ENCODE measurements around the gene RELN. TPM values are rescaled to one million over a fixed set of nuclear protein-coding genes. Genes with fewer than 3 reads are reported as not detected.
A peak's percentile ranks its signal among the peaks of the same experiment; 100 is the strongest.

The RELN gene
- total and polyA plus RNA-seq, 9 of the 15 experiments (the other 6 are each of a cell fraction or from before 2014, with no cell fraction given): 12.9 to 43.2 (median 18.1) TPM

DNA sequence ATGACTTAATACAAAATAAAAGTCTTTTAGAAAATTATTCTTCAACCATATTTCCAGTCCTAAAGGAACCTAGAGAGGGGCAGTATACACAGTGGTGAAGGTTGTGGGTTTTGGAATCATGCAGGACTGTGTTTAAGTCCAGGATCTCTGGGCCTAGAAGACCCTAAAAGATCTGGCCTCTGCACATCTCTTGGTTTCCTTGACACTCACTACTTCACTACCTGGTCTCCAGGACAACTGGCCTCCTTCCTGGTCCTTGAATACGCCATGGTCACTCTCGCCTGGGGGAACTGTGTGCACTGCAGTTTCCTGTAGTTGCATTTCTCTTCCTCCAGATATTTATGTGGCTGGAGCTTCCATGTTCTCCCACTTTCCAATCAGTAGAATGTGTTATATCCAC, 360.7 kb downstream of the RELN start:
- Histone ChIP-seq H3K27ac (ENCODE audit: extremely low read depth, low read depth, low read length) (no peak overlapping the region), H3K27me3 (ENCODE audit: control insufficient read depth in 2 of 2, insufficient read depth in 2 of 2, low read length in 2 of 2) (no peaks in the 10 kb centered on the region), H2AFZ (ENCODE audit: low read depth, low read length) (no peak overlapping the region; the same call in 1 of the 2 replicates), H3K4me1 (replicated peaks in 1 of 2; ENCODE audit: control insufficient read depth in 2 of 2, insufficient read depth in 2 of 2, low read length in 2 of 2) (peaks cover 0 to 6% of the 10 kb centered on the region in 2 experiments; a peak in 3 of 5 replicates), H3K4me3 (no peak overlapping the region), H3K79me2 (ENCODE audit: control insufficient read depth, insufficient read depth, low read length) (no peaks in the 10 kb centered on the region), H3K9me1 (ENCODE audit: control insufficient read depth, insufficient read depth, low read length) (no peaks in the 10 kb centered on the region), H3K9me3 (replicated peaks; ENCODE audit: control insufficient read depth, insufficient read depth, low read depth, low read length) (no peaks in the 10 kb centered on the region), H3K36me3 (ENCODE audit: control insufficient read depth, insufficient read depth, low read length) (peaks cover 18% of the 10 kb centered on the region), H3K9ac (ENCODE audit: insufficient read depth in 1 of 2, low read depth in 2 of 2, low read length in 2 of 2) (no peak overlapping the region), H3K4me2 (ENCODE audit: insufficient read depth, low read length) (no peak overlapping the region), H4K20me1 (replicated peaks; ENCODE audit: control insufficient read depth, insufficient read depth, low read length) (no peaks in the 10 kb centered on the region)
- in situ Hi-C loops (cut with MboI): no loop called here
- no TSS peak for BruUV-seq (replicated peaks)
- ChIA-PET POLR2A (interaction anchor here (0.8 kb wide), 1 partner anchor 9 kb away, joined by 4 read pairs; no protein-coding TSS in a partner anchor), CTCF (ENCODE audit: low intra/inter-chr PET ratio) (no interaction called here)
- intact Hi-C loops (cut with micrococcal nuclease): no loop called here
- WGBS (ENCODE audit: insufficient coverage, low coverage, missing lambda C conversion rate): 84% methylated on average over 2 of the region's 2 CpGs
- ATAC-seq: no peak
- peak; percentile 59 for TF ChIP-seq RFX1 (IDR thresholded peaks at IDR 0.05)
- TF ChIP-seq NBN (IDR thresholded peaks at IDR 0.05; ENCODE audit: low read depth): no peak
- TF ChIP-seq ZBTB8A (IDR thresholded peaks at IDR 0.05; ENCODE audit: partially characterized antibody): no peak
- TF ChIP-seq MYNN (IDR thresholded peaks at IDR 0.05): peak; percentile 56; the same call in 1 of the 2 replicates
- no peak for TF ChIP-seq MYNN (CRISPR knock-in tag; IDR thresholded peaks at IDR 0.05)
- no peak for DNase-seq (ENCODE audit: extremely low read depth in 1 of 4, low spot score in 3 of 4)
- no peak for FAIRE-seq

DNA sequence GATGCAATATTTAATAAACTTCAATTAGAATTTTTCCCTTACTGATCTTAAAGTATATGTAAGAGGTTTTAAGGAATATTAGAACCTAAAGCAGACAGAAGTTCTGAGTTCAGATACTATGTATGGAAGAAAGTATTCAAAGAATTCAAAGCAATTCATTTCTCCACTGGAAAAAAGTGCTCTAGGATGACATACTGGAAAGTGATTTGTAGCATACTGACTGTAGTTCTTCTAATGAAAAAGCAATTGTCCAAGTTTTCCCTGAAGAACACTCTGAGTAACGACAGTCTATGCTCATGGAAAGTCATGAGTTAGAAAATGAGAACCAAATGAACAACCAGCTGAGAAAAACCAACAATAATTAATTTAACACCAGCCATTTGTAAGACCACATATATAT, 362.7 kb downstream of the RELN start:
- DNase-seq (ENCODE audit: extremely low read depth in 1 of 4, low spot score in 3 of 4): no peak
- Histone ChIP-seq H3K4me3 (no peak overlapping the region), H3K9me3 (replicated peaks; ENCODE audit: control insufficient read depth, insufficient read depth, low read depth, low read length) (no peaks in the 10 kb centered on the region), H3K4me2 (ENCODE audit: insufficient read depth, low read length) (no peak overlapping the region), H3K9ac (ENCODE audit: insufficient read depth in 1 of 2, low read depth in 2 of 2, low read length in 2 of 2) (no peak overlapping the region), H3K27ac (ENCODE audit: extremely low read depth, low read depth, low read length) (no peak overlapping the region), H3K79me2 (ENCODE audit: control insufficient read depth, insufficient read depth, low read length) (no peaks in the 10 kb centered on the region), H3K9me1 (ENCODE audit: control insufficient read depth, insufficient read depth, low read length) (no peaks in the 10 kb centered on the region), H3K36me3 (ENCODE audit: control insufficient read depth, insufficient read depth, low read length) (peaks cover 18% of the 10 kb centered on the region), H4K20me1 (replicated peaks; ENCODE audit: control insufficient read depth, insufficient read depth, low read length) (no peaks in the 10 kb centered on the region), H2AFZ (ENCODE audit: low read depth, low read length) (no peak overlapping the region), H3K4me1 (replicated peaks in 1 of 2; ENCODE audit: control insufficient read depth in 2 of 2, insufficient read depth in 2 of 2, low read length in 2 of 2) (peaks cover 0 to 3% of the 10 kb centered on the region in 2 experiments; a peak in 3 of 5 replicates), H3K27me3 (ENCODE audit: control insufficient read depth in 2 of 2, insufficient read depth in 2 of 2, low read length in 2 of 2) (no peaks in the 10 kb centered on the region)
- ChIA-PET CTCF (ENCODE audit: low intra/inter-chr PET ratio) (no interaction called here), POLR2A (no interaction called here)
- no TSS peak for BruUV-seq (replicated peaks)
- TF ChIP-seq CBX3 (IDR thresholded peaks at IDR 0.05; ENCODE audit: borderline replicate concordance in 1 of 2, low read length in 2 of 2) (no peak), CHCHD3 (CRISPR knock-in tag; IDR thresholded peaks at IDR 0.05) (no peak), XRCC4 (IDR thresholded peaks at IDR 0.05; ENCODE audit: extremely low read depth, insufficient read depth, insufficient read length) (no peak)
- 40% methylated on average over 1 of the region's 1 CpG for WGBS (ENCODE audit: insufficient coverage, low coverage, missing lambda C conversion rate)
- in situ Hi-C loops (cut with MboI) (no loop called here), intact Hi-C loops (cut with micrococcal nuclease) (no loop called here)
- ATAC-seq: no peak
- no peak for FAIRE-seq
